Activated T-helper 9 cell treated with anti-CD3 and anti-CD28 coated beads, Interleukin-2, amount 50 U/mL, for 16 hours (primary cell): ENCODE data around the gene SANBR.
"Not testable (repeated sequence)": the region's sequence is repeated elsewhere in the genome, so short reads cannot be mapped to it uniquely, and the experiment has no call there.

Experiments used
- DNase-seq: peaks from one replicate; pipeline ENCODE4 v3.0.0-alpha.2; 2020; ENCODE audit warnings: low read depth

The SANBR gene

GRCh38 chr2:61065714-61066709 lies at the start of gene SANBR:
TSS of gene SANBR (plus strand) at chr2:61065871. CDS start at chr2:61070351, 4,480 bp downstream.
- peak; percentile 79 for DNase-seq

GRCh38 chr2:61015976-61016375 lies 49.7 kb upstream of the SANBR start:
- no peak for DNase-seq

GRCh38 chr2:61016392-61017002 lies 49.2 kb upstream of the SANBR start:
- no peak for DNase-seq

GRCh38 chr2:61017003-61017555 lies 48.6 kb upstream of the SANBR start:
- DNase-seq = peak; percentile 50

GRCh38 chr2:61017556-61018317 lies 47.9 kb upstream of the SANBR start, which contains the start of the genes PEX13 and PUS10:
TSS of gene PEX13 (plus strand) at chr2:61017720. CDS start at chr2:61017760, 40 bp downstream.
TSS of gene PUS10 (minus strand) at chr2:61018255. CDS start at chr2:61011890, 6,365 bp downstream.
- DNase-seq = peak; percentile 54

- no peak for DNase-seq
Observed at GRCh38 chr2:61018318-61018755, 47.3 kb upstream of the SANBR start.

GRCh38 chr2:61018798-61019197 lies 46.9 kb upstream of the SANBR start:
- no peak for DNase-seq

GRCh38 chr2:61021228-61021660 lies 44.4 kb upstream of the SANBR start:
- no peak for DNase-seq

GRCh38 chr2:61023670-61024069 lies 42.0 kb upstream of the SANBR start:
- no peak for DNase-seq

GRCh38 chr2:61029533-61029932 lies 36.1 kb upstream of the SANBR start:
- DNase-seq = no peak

GRCh38 chr2:61034592-61034991 lies 31.1 kb upstream of the SANBR start:
- not testable (repeated sequence) for DNase-seq

GRCh38 chr2:61036643-61037042 lies 29.0 kb upstream of the SANBR start:
- DNase-seq = not testable (repeated sequence)

- no peak for DNase-seq
Observed at GRCh38 chr2:61042807-61043206, 22.9 kb upstream of the SANBR start.

- no peak for DNase-seq
Observed at GRCh38 chr2:61044636-61045035, 21.0 kb upstream of the SANBR start.

- no peak for DNase-seq
Observed at GRCh38 chr2:61045226-61045625, 20.4 kb upstream of the SANBR start.

GRCh38 chr2:61045999-61046398 lies 19.7 kb upstream of the SANBR start:
- no peak for DNase-seq

GRCh38 chr2:61055557-61055956 lies 10.1 kb upstream of the SANBR start:
- no peak for DNase-seq

GRCh38 chr2:61057562-61057961 lies 8.1 kb upstream of the SANBR start:
- DNase-seq = no peak

- no peak for DNase-seq
Observed at GRCh38 chr2:61059382-61059781, 6.3 kb upstream of the SANBR start.

- no peak for DNase-seq
Observed at GRCh38 chr2:61074100-61074499, 8.4 kb downstream of the SANBR start.

- no peak for DNase-seq
Observed at GRCh38 chr2:61085883-61086282, 20.2 kb downstream of the SANBR start.

GRCh38 chr2:61089797-61090196 lies 24.1 kb downstream of the SANBR start:
- no peak for DNase-seq
